CD14-positive monocyte (primary cell): ENCODE measurements around the gene SLU7. TPM values are rescaled to one million over a fixed set of nuclear protein-coding genes. Genes with fewer than 3 reads are reported as not detected.

Experiments
- DNase-seq, 3 donors: peaks; one replicate each; pipeline ENCODE4 v3.0.0-alpha.2; 2011 to 2022
- H2AFZ ChIP-seq: 2 replicates; pipeline ENCODE4 v1.6.0; 2012; ENCODE audit warnings: mild to moderate bottlenecking, low read depth, low read length, inconsistent platforms; ENCODE audit not compliant: insufficient read depth, poor library complexity, severe bottlenecking
- H3K27ac ChIP-seq, 2 donors: 1 replicate in 1 of 2; 2 replicates in 1 of 2; pipeline ENCODE4 v1.5.1; 2012 to 2013; ENCODE audit warnings: low read length in 2 of 2, control low read depth in 1 of 2, inconsistent platforms in 1 of 2, low read depth in 1 of 2, mild to moderate bottlenecking in 1 of 2
- H3K27me3 ChIP-seq, 2 donors: one replicate each; pipeline versions ENCODE4 v1.6.0 to v1.6.1; 2011 to 2013; ENCODE audit warnings: low read length in 2 of 2; ENCODE audit not compliant: control insufficient read depth in 2 of 2, insufficient read depth in 2 of 2
- H3K36me3 ChIP-seq, 2 donors: replicated peaks in 1 of 2; 1 replicate in 1 of 2; 2 replicates in 1 of 2; pipeline versions ENCODE4 v1.5.1 to v1.6.1; 2012 to 2013; ENCODE audit warnings: low read length in 2 of 2, control low read depth in 1 of 2, inconsistent platforms in 1 of 2, mild to moderate bottlenecking in 1 of 2; ENCODE audit not compliant: insufficient read depth in 2 of 2, control insufficient read depth in 1 of 2
- H3K4me1 ChIP-seq, 2 donors: 1 replicate in 1 of 2; 2 replicates in 1 of 2; pipeline versions ENCODE4 v1.5.1 to v1.6.1; 2012 to 2013; ENCODE audit warnings: low read length in 2 of 2, control low read depth in 1 of 2, inconsistent platforms in 1 of 2, mild to moderate bottlenecking in 1 of 2, moderate library complexity in 1 of 2; ENCODE audit not compliant: insufficient read depth in 2 of 2, control insufficient read depth in 1 of 2
- H3K4me2 ChIP-seq: replicated peaks from 2 replicates; pipeline ENCODE3; 2012; ENCODE audit warnings: low read length, moderate library complexity, mild to moderate bottlenecking; ENCODE audit not compliant: poor library complexity, severe bottlenecking; ENCODE audit errors: extremely low read depth
- H3K4me3 ChIP-seq, 3 experiments: fragments of 200-600 bp in 1 of 3; sonication (generic) in 1 of 3; replicated peaks in 1 of 3; 1 replicate in 2 of 3; 2 replicates in 1 of 3; pipeline ENCODE4 v1.5.1; 2011 to 2013; ENCODE audit warnings: low read length in 3 of 3, mild to moderate bottlenecking in 3 of 3, control low read depth in 2 of 3, low read depth in 2 of 3, inconsistent platforms in 1 of 3, moderate library complexity in 1 of 3
- H3K79me2 ChIP-seq: 2 replicates; pipeline ENCODE4 v1.6.0; 2012; ENCODE audit warnings: mild to moderate bottlenecking, control low read depth, inconsistent platforms, low read length, moderate library complexity; ENCODE audit not compliant: insufficient read depth
- H3K9ac ChIP-seq: 2 replicates; pipeline ENCODE4 v1.6.0; 2017; ENCODE audit warnings: low read length, mild to moderate bottlenecking; ENCODE audit not compliant: insufficient read depth, poor library complexity, severe bottlenecking
- H3K9me3 ChIP-seq, 2 donors: replicated peaks in 1 of 2; 1 replicate in 1 of 2; 2 replicates in 1 of 2; pipeline versions ENCODE4 v1.5.1 to v1.6.1; 2012 to 2013; ENCODE audit warnings: low read length in 2 of 2, control low read depth in 1 of 2; ENCODE audit not compliant: control insufficient read depth in 1 of 2, insufficient read depth in 1 of 2
- H4K20me1 ChIP-seq: 2 replicates; pipeline ENCODE4 v1.6.0; 2012; ENCODE audit warnings: mild to moderate bottlenecking, low read length, control low read depth, moderate library complexity; ENCODE audit not compliant: insufficient read depth
- H3K27ac Mint-ChIP-seq, 7 donors: one replicate each; pipeline ENCODE4 v1.8.0; 2020; ENCODE audit warnings: mild to moderate bottlenecking in 7 of 7, mixed read lengths in 7 of 7, moderate library complexity in 6 of 7, inconsistent platforms in 2 of 7
- H3K27me3 Mint-ChIP-seq, 3 donors: one replicate each; pipeline ENCODE4 v1.8.0; 2021 to 2022; ENCODE audit warnings: low read depth in 3 of 3, mild to moderate bottlenecking in 3 of 3, mixed read lengths in 3 of 3, moderate library complexity in 3 of 3, inconsistent platforms in 1 of 3
- H3K36me3 Mint-ChIP-seq, 2 donors: one replicate each; pipeline ENCODE4 v1.8.0; 2020; ENCODE audit warnings: mixed read lengths in 2 of 2, inconsistent platforms in 1 of 2, mild to moderate bottlenecking in 1 of 2
- H3K4me1 Mint-ChIP-seq: one replicate; pipeline ENCODE4 v1.8.0; 2020; ENCODE audit warnings: mild to moderate bottlenecking, mixed read lengths
- H3K4me3 Mint-ChIP-seq, 2 donors: one replicate each; pipeline ENCODE4 v1.8.0; 2020; ENCODE audit warnings: mild to moderate bottlenecking in 2 of 2, mixed read lengths in 2 of 2, moderate library complexity in 1 of 2
- H3K9me3 Mint-ChIP-seq, 7 donors: one replicate each; pipeline ENCODE4 v1.8.0; 2020 to 2022; ENCODE audit warnings: mixed read lengths in 7 of 7, mild to moderate bottlenecking in 6 of 7, moderate library complexity in 6 of 7, inconsistent platforms in 2 of 7
- WGBS: methylation state at CpG from one replicate; pipeline ENCODE4 v1.1.5; 2013; ENCODE audit warnings: missing lambda C conversion rate; ENCODE audit not compliant: insufficient coverage; 5-methylcytosine and 5-hydroxymethylcytosine counted together
- intact Hi-C, 2 donors: fragments of 100-400 bp; cut with micrococcal nuclease; formaldehyde crosslinking; loops; one replicate each; pipeline versions ENCODE4 v1.15.0 to v1.15.1; 2023
- polyA plus RNA-seq, 3 donors: library from polyadenylated mRNA; depleted of rRNA in 1 of 3; unstranded in 2 of 3; stranded (reverse) in 1 of 3; fragments of 300-500 nt in 2 of 3; fragments of >200 nt in 1 of 3; fragmentation: Illumina TruSeq in 2 of 3; gene quantifications; 1 replicate in 2 of 3; 2 replicates in 1 of 3; pipeline ENCODE4 v1.2.3, GENCODE V29; 2012 to 2021
- TF ChIP-seq, protein P1 (sequence below): fragments of 200-600 bp; IDR thresholded peaks from one replicate; pipeline ENCODE4 v1.8.0; 2022; ENCODE audit warnings: antibody characterized with exemption, mild to moderate bottlenecking

Gene SLU7
- polyA plus RNA-seq, 3 donors = 38.4 to 61.6 (median 42.3) TPM

DNA sequence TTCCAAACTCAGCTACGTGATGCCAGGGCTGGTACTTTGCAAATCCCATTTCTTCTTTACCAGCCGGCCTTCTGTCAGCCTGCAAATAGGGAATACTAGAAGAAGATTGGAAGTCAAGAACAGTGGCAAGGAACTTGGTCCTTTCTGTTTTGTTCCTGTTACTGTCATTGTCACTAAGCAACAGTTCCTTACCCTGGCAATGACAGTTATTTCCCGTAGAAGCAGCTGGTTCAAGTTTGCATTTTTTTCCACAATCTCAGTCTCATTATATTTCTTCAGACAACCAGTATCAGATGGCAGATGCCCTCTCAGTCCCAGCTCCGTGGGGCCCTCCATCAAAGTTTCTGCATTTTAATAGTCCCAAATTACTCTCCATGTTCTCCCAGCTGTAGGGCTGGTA lies 39.4 kb downstream of the SLU7 start:
- Histone ChIP-seq H3K27me3 (peaks cover 10 to 12% of the 10 kb centered on the region in 2 donors), H3K4me2 (no peak overlapping the region), H4K20me1 (no peaks in the 10 kb centered on the region), H3K36me3 (no peaks in the 10 kb centered on the region), H3K9ac (no peak overlapping the region), H3K4me3 (no peak overlapping the region), H3K79me2 (no peaks in the 10 kb centered on the region), H3K27ac (no peak overlapping the region), H2AFZ (no peak overlapping the region), H3K4me1 (no peaks in the 10 kb centered on the region), H3K9me3 (no peaks in the 10 kb centered on the region)
- WGBS = 29% methylated on average over 2 of the region's 4 CpGs
- Mint-ChIP-seq H3K27ac (peak overlapping the region in 1 of 7 donors; percentile 18), H3K36me3 (no peaks in the 10 kb centered on the region), H3K4me1 (peaks cover 4% of the 10 kb centered on the region), H3K9me3 (no peaks in the 10 kb centered on the region), H3K4me3 (no peak overlapping the region), H3K27me3 (peaks cover 11 to 29% (median 11%) of the 10 kb centered on the region in 3 donors)
- intact Hi-C loops = no loop called here
- TF ChIP-seq, protein P1, sequence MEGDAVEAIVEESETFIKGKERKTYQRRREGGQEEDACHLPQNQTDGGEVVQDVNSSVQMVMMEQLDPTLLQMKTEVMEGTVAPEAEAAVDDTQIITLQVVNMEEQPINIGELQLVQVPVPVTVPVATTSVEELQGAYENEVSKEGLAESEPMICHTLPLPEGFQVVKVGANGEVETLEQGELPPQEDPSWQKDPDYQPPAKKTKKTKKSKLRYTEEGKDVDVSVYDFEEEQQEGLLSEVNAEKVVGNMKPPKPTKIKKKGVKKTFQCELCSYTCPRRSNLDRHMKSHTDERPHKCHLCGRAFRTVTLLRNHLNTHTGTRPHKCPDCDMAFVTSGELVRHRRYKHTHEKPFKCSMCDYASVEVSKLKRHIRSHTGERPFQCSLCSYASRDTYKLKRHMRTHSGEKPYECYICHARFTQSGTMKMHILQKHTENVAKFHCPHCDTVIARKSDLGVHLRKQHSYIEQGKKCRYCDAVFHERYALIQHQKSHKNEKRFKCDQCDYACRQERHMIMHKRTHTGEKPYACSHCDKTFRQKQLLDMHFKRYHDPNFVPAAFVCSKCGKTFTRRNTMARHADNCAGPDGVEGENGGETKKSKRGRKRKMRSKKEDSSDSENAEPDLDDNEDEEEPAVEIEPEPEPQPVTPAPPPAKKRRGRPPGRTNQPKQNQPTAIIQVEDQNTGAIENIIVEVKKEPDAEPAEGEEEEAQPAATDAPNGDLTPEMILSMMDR = no peak
- DNase-seq = no peak

DNA sequence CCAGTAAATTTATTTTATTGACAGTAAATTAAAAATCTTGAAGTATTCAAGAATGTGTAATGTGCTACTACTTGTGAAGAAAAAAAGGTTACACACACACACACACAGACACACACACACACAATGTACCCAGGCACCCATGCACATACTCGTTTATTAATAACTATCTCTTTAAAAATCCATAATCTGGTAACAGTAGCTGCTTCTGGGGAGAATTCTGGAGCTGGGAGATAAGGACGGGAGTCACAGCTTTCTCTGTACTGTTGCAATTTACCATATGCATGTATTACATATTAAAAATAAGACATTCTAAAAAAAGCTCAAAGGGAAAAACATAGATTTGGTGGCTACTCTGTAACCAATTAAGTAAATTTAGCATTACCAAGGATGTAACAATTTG lies 40.6 kb downstream of the SLU7 start:
- intact Hi-C loops = no loop called here
- Histone ChIP-seq H3K9me3 (no peaks in the 10 kb centered on the region), H3K27me3 (peaks cover 15 to 16% of the 10 kb centered on the region in 2 donors), H4K20me1 (no peaks in the 10 kb centered on the region), H3K79me2 (no peaks in the 10 kb centered on the region), H3K4me1 (no peaks in the 10 kb centered on the region), H2AFZ (no peak overlapping the region), H3K4me3 (no peak overlapping the region), H3K9ac (no peak overlapping the region), H3K27ac (no peak overlapping the region), H3K36me3 (no peaks in the 10 kb centered on the region), H3K4me2 (no peak overlapping the region)
- peaks cover 12 to 40% (median 15%) of the 10 kb centered on the region in 3 donors for H3K27me3 Mint-ChIP-seq
- DNase-seq = no peak
- WGBS = no CpG with 5 or more reads among the region's 2 CpGs
- no peak overlapping the region for H3K27ac Mint-ChIP-seq
- peaks cover 4% of the 10 kb centered on the region for H3K4me1 Mint-ChIP-seq
- H3K4me3 Mint-ChIP-seq = no peak overlapping the region
- H3K36me3 Mint-ChIP-seq = no peaks in the 10 kb centered on the region
- TF ChIP-seq, protein P1 = no peak
- H3K9me3 Mint-ChIP-seq = no peaks in the 10 kb centered on the region
